ENCODE results near the gene C1QTNF3.

Gene C1QTNF3

DNA sequence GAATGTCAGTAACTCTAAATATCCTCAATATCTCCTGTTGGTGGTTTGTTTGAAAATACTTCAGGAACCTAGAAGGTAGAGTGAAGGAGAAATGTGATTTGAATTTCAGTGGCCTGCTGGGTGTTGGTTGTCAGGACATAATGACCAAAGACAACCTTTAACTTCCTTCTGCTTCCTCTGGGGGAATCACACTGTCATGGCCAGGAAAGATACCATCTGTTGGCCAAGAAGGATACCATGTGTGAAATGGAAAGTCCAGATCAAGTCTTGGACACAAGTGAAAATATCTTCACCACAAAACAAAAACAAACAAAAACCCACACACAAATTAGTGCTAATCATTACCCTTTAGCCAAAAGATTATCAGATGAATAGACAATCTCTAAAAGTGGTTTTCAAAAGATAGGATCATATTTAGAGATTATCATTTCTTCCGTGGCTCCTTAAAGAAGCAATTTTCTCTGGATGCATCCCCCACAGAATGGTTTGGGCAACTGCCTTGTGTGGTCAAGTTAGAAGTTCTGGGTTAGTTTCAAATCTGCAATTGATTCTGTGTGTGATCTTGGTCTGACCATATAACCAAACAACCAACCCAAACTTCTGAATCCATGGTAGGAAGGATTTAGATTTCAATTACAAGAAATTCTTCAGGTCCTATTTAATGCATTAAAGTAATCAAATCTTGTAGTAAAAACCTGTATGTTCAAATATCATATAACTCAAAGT lies 1.6 kb downstream of the C1QTNF3 start:
- no peaks in the 10 kb centered on the region for H3K27me3 ChIP-seq (ENCODE audit: insufficient read depth, poor library complexity, severe bottlenecking)
- H3K9me3 ChIP-seq (ENCODE audit: severe bottlenecking): no peaks in the 10 kb centered on the region
- DNase-seq (ENCODE audit: low spot score) (no peak), ATAC-seq (ENCODE audit: low read depth) (no peak)
- no peak overlapping the region for H3K4me3 ChIP-seq (ENCODE audit: severe bottlenecking)
- H3K4me1 ChIP-seq (ENCODE audit: insufficient read depth, poor library complexity, severe bottlenecking): peaks cover 7% of the 10 kb centered on the region
- H3K27ac ChIP-seq (ENCODE audit: poor library complexity, severe bottlenecking): no peak overlapping the region
- H3K36me3 ChIP-seq (ENCODE audit: low read depth): no peaks in the 10 kb centered on the region
- TF ChIP-seq, protein P1, sequence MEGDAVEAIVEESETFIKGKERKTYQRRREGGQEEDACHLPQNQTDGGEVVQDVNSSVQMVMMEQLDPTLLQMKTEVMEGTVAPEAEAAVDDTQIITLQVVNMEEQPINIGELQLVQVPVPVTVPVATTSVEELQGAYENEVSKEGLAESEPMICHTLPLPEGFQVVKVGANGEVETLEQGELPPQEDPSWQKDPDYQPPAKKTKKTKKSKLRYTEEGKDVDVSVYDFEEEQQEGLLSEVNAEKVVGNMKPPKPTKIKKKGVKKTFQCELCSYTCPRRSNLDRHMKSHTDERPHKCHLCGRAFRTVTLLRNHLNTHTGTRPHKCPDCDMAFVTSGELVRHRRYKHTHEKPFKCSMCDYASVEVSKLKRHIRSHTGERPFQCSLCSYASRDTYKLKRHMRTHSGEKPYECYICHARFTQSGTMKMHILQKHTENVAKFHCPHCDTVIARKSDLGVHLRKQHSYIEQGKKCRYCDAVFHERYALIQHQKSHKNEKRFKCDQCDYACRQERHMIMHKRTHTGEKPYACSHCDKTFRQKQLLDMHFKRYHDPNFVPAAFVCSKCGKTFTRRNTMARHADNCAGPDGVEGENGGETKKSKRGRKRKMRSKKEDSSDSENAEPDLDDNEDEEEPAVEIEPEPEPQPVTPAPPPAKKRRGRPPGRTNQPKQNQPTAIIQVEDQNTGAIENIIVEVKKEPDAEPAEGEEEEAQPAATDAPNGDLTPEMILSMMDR (IDR thresholded peaks at IDR 0.05; ENCODE audit: poor library complexity, severe bottlenecking): no peak

DNA sequence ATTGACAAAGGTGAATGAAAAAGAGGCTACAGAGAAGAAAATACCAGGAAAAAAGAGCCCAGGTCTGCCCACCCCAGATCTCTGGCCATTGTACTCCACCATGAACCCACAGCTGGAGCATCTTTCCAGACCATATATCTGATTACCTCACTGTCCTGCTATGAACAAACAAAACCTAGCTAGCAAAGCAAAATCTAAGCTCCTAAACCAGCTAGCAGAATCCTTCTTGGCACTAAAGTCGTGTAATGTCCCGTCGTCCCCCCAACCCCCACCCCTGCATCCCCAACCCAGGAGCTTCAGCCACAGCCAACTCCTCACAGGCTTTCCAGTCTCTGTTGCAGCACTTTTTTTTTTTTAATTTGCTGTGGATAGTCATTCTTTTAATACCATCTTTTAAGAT lies 2.5 kb downstream of the C1QTNF3 start:
- H3K27me3 ChIP-seq (ENCODE audit: insufficient read depth, poor library complexity, severe bottlenecking): no peaks in the 10 kb centered on the region
- DNase-seq (ENCODE audit: low spot score) (no peak), ATAC-seq (ENCODE audit: low read depth) (no peak)
- TF ChIP-seq, protein P1 (IDR thresholded peaks at IDR 0.05; ENCODE audit: poor library complexity, severe bottlenecking): no peak
- no peak overlapping the region for H3K27ac ChIP-seq (ENCODE audit: poor library complexity, severe bottlenecking)
- H3K36me3 ChIP-seq (ENCODE audit: low read depth): no peaks in the 10 kb centered on the region
- no peaks in the 10 kb centered on the region for H3K9me3 ChIP-seq (ENCODE audit: severe bottlenecking)
- H3K4me3 ChIP-seq (ENCODE audit: severe bottlenecking): no peak overlapping the region
- peaks cover under 1% of the 10 kb centered on the region for H3K4me1 ChIP-seq (ENCODE audit: insufficient read depth, poor library complexity, severe bottlenecking)

DNA sequence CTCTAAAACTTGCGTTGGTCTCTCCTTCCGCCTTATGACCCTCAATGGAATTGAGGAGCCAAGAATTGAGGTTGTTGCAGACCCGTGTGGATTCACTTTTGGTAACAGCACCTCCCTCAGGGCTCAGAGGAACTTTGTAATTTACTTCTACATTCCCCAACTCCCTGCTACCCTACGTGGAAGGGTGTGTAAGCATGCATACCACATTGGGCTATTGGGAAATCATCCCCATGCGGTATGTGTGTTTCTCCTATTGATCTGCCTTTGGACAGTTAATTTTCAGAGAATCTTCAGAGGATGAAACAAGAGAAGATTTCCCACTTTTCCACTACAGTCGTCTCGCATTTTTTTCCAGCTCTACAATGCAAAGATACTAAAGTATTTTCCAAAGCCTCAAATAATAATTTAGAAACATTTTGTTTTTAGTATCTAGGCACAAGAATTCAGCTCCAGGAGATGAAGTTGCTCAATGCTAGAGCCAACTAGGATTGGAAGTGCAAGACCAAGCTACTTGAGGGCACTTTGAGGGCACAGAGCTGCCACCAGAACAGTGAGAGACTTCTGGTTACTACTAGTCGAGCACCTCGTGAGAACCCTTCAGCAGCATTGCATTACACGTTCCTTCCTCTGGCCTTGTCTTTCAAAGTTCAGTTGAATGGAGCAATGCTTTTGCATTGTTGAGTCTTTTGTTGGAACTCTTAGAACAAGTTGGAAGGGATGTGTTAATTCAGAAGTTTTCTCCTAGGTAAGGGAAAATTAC lies 3.4 kb downstream of the C1QTNF3 start:
- Histone ChIP-seq H3K4me1 (ENCODE audit: insufficient read depth, poor library complexity, severe bottlenecking) (no peaks in the 10 kb centered on the region), H3K4me3 (ENCODE audit: severe bottlenecking) (no peak overlapping the region), H3K36me3 (ENCODE audit: low read depth) (no peaks in the 10 kb centered on the region), H3K27ac (ENCODE audit: poor library complexity, severe bottlenecking) (no peak overlapping the region), H3K9me3 (ENCODE audit: severe bottlenecking) (no peaks in the 10 kb centered on the region), H3K27me3 (ENCODE audit: insufficient read depth, poor library complexity, severe bottlenecking) (no peaks in the 10 kb centered on the region)
- TF ChIP-seq, protein P1 (IDR thresholded peaks at IDR 0.05; ENCODE audit: poor library complexity, severe bottlenecking): no peak
- ATAC-seq (ENCODE audit: low read depth) (no peak), DNase-seq (ENCODE audit: low spot score) (no peak)

DNA sequence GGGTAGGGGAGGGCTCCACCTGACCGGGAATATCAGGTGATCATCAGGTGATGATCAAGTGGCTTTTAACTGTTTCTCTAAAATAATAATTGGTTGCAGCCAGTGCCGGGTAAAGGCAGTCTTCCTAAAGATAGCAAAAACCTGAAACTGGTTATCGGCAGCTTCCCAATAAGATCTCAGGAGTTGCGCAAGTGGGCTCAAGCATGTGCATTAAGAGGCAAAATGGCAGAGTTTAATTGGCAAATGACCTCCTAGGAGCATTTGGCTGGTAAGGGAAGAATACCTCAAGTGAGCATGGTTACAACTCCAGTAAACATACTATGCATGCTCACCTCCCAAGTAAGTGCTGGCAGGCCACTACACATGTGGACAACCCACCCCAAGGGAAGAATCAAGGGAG lies 4.2 kb downstream of the C1QTNF3 start:
- H3K27me3 ChIP-seq (ENCODE audit: insufficient read depth, poor library complexity, severe bottlenecking): no peaks in the 10 kb centered on the region
- TF ChIP-seq, protein P1 (IDR thresholded peaks at IDR 0.05; ENCODE audit: poor library complexity, severe bottlenecking): no peak
- no peaks in the 10 kb centered on the region for H3K4me1 ChIP-seq (ENCODE audit: insufficient read depth, poor library complexity, severe bottlenecking)
- no peaks in the 10 kb centered on the region for H3K36me3 ChIP-seq (ENCODE audit: low read depth)
- H3K4me3 ChIP-seq (ENCODE audit: severe bottlenecking): no peak overlapping the region
- DNase-seq (ENCODE audit: low spot score) (no peak), ATAC-seq (ENCODE audit: low read depth) (no peak)
- H3K9me3 ChIP-seq (ENCODE audit: severe bottlenecking): no peaks in the 10 kb centered on the region
- no peak overlapping the region for H3K27ac ChIP-seq (ENCODE audit: poor library complexity, severe bottlenecking)

DNA sequence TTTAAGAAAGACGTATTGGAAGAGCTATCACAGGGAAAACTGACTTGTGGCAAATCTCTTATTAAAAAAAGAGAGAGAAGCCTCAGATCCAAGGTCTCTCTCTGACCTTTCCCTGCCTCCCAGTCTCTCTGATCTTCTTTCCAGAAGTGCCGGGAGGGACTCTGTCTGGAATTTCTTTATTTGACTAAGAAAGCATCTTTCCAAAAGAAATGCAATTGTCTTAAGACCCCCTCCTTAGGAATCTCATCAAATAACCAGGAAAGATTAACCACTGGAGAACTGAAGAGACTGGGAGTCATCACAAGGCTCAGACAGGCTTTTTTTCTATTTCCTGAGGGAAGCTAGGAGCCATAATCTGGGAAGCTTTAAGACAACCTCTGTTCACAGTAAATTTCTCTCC lies 4.6 kb downstream of the C1QTNF3 start:
- ATAC-seq (ENCODE audit: low read depth) (no peak), DNase-seq (ENCODE audit: low spot score) (no peak)
- Histone ChIP-seq H3K27ac (ENCODE audit: poor library complexity, severe bottlenecking) (no peak overlapping the region), H3K4me3 (ENCODE audit: severe bottlenecking) (no peak overlapping the region), H3K4me1 (ENCODE audit: insufficient read depth, poor library complexity, severe bottlenecking) (no peaks in the 10 kb centered on the region), H3K27me3 (ENCODE audit: insufficient read depth, poor library complexity, severe bottlenecking) (no peaks in the 10 kb centered on the region), H3K36me3 (ENCODE audit: low read depth) (no peaks in the 10 kb centered on the region), H3K9me3 (ENCODE audit: severe bottlenecking) (no peaks in the 10 kb centered on the region)
- TF ChIP-seq, protein P1 (IDR thresholded peaks at IDR 0.05; ENCODE audit: poor library complexity, severe bottlenecking): no peak

All from RWPE2 (cell line).